Measurements from ENCODE around the gene KRTAP1-4.

DNA sequence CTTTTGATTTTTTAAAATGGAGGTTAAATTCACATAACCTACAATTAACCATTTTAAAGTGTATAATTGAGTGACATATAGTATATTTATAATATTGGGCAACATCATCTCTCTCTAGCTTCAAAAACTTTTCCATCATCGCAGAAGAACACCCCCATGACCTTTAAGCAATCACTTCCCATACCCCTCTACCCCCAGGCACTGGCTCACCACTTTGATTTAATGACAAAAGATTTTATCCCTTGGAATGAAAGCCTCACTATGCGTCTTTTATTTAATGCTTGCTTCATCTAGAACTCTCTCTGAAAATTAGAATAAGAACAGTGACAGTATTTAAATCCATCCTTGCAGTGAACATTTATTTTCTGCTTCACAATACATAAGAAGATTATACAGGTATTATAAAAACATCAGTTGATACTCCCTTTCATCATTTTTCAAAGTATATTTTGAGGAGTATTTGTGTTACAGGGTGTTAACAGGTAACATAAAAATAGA is 7.9 kb upstream of the KRTAP1-4 start:
- TF ChIP-seq POLR2A (IDR thresholded peaks at IDR 0.05; ENCODE audit: low read depth, low read length) (no peak), POLR2AphosphoS5 (IDR thresholded peaks at IDR 0.05; ENCODE audit: low read depth, low read length) (no peak), TAF1 (IDR thresholded peaks at IDR 0.05; ENCODE audit: borderline replicate concordance, low read depth, low read length) (no peak)

Measured in GM12892 (cell line).